Measurements from ENCODE around the gene RFTN2.
"Not testable (repeated sequence)": the region's sequence is repeated elsewhere in the genome, so short reads cannot be mapped to it uniquely, and the experiment has no call there.

Gene RFTN2

DNA sequence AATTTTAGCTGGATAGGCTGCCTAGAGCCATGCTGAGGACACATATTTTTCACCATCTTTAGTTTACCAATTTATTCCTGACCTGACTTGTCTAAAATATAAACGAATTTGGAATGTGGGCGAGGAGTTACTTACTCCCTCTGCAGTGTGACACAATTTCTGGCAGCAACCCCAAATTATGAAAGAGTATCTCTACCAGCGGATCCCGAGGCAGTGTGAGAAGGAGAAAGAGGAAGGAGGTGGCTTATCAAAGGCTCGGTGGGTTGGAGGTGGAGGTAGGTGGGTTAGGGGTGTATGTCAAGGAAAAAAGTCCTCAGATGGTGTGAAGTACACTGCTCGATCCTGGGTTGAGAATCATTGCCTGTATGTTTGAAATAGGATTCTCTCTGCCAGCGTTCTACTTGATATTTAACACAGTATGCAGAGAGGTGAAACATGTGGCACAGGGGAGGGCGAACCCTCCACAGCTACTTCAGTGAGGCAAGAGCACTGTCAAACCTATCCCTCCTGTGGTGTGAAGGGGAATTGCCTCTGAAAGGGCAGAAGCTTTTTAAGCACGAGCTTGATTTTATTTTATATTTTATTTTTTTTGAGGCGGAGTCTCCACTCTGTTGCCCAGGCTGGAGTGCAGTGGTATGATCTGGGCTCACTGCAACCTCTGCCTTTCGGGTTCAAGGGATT, 76.0 kb downstream of the RFTN2 start:
- peak; percentile 14 for DNase-seq

DNA sequence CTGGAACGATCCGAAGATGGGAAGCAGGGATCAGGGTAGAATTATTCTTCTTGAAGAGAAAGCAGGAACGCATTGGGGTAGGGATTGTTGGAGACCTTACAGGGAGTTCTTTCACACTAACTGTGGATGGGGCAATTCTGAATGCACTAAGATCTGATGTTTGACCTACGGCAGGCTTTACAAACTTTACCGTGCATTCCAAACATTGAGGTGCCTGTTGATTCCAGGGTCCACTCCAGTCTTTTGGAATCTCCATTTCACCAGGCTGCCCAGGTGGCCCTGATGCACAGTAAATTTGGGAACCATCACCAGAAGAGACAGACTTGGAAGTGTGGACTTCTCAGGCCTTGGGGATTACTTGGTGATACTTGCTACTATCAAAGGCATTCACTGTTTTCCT, 76.9 kb downstream of the RFTN2 start:
- DNase-seq, result no peak

DNA sequence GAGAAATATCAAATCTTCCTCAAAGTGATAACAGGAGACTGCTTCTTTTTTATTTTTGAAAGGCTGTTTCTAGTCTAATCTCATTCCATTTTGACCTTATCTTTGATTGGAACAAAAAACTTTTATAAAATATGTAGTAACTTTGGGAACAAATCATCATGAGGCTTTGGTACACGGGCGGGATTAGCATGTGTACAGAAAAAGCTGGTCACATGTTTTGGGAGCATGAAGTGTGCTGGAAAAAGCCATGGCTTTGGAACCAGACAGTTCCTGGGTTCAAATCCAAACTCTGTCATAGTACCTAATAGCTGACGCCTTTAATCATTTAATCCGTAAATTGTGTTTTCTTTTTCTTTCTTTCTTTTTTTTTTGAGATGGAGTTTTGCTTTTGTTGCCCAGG, 78.2 kb downstream of the RFTN2 start:
- no peak for DNase-seq

DNA sequence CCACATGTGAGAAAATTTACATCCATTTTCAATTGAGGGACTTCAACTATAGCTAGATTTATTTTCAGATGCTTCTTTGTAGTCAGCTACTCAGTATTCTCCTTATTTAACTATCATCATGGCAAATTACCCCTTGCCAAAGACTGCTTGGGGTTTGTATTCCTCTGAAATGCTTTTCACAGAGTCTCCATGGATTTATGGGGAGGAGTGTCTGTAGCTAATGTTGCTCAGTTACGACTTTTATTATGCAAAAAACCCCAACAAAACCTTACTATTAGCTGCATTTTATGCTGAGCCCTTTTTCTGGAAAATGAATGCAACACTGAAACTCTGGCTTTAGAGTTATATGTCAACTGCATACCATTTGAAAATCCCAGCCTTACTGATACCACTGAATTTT, 78.6 kb downstream of the RFTN2 start:
- no peak for DNase-seq

DNA sequence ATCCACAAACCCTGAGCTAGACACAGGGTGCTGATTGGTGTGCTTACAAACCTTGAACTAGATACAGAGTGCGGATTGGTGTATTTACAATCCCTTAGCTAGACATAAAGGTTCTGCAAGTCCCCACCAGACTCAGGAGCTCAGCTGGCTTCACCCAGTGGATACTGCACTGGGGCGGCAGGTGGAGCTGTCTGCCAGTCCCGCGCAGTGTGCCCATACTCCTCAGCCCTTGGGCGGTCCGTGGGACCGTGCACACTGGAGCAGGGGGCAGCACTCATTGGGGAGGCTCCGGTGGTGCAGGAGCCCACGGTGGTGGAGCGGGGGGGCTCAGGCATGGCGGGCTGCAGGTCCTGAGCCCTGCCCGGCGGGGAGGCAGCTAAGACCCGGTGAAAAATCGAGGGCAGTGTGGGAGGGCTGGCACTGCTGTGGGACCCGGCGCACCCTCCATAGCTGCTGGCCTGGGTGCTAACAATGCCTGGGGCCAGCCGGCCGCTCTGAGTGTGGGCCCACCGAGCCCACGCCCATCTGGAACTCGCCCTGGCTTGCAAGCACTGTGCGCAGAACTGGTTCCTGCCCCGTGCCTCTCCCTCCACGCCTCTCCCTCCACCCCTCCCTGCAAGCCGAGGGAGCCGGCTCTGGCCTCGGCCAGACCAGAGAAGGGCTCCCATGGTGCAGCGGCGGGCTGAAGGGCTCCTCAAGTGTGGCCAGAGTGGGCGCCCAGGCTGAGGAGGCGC, 83.9 kb downstream of the RFTN2 start:
- DNase-seq, result no peak

DNA sequence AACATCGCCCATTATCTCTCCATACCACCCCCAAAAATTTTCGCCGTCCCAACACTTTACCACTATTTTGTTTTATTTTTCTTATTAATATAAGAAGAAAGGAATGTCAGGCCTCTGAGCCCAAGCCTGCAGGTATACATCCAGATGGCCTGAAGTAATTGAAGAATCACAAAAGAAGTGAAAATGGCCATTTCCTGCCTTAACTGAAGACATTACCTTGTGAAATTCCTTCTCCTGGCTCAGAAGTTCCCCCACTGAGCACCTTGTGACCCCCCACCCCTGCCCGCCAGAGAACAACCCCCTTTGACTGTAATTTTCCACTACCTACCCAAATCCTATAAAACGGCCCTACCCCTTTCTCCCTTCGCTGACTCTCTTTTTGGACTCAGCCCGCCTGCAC, 88.1 kb downstream of the RFTN2 start:
- not testable (repeated sequence) for DNase-seq

DNA sequence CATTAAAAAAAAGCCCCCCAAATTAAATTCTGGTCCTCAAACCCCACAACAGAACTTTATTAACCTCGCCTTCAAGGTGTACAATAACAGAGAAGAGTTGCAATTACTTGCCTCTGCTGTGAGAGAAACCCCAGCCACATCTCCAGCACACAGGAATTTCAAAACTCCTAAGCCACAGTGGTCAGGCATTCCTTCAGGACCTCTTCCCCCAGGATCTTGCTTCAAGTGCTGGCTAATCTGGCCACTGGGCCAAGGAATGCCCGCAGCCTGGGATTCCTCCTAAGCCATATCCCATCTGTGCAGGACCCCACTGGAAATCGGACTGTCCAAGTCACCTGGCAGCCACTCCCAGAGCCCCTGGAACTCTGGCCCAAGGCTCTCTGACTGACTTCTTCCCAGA, 95.2 kb downstream of the RFTN2 start:
- not testable (repeated sequence) for DNase-seq

DNA sequence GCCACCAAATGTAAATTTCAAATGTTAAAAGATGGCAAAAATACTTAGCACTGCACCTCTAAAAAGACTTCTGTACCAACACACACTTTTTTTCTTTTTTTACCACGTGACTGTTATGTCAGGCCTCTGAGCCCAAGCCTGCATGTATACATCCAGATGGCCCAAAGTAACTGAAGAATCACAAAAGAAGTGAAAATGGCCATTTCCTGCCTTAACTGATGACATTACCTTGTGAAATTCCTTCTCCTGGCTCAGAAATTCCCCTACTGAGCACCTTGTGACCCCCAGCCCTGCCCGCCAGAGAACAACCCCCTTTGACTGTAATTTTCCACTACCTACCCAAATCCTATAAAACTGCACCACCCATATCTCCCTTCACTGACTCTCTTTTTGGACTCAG, 97.1 kb downstream of the RFTN2 start:
- not testable (repeated sequence) for DNase-seq

DNA sequence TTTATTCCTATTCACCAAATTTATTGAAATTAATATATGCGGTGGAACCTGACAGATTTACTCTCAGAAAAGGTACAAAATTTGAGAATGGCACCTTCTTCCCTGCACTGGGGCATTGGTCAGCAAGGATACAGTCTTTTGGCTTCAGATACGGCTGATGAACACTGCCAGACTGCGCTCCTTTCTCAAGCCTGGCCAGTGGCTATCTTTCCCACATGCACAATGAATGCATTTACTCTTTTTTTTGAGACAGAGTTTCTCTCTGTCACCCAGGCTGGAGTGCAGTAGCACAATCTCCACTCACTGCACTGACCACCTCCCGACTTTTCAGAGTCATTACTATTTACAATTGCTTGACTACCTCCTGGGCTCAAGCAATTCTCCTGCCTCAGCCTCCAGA, 97.9 kb downstream of the RFTN2 start:
- no peak for DNase-seq

DNA sequence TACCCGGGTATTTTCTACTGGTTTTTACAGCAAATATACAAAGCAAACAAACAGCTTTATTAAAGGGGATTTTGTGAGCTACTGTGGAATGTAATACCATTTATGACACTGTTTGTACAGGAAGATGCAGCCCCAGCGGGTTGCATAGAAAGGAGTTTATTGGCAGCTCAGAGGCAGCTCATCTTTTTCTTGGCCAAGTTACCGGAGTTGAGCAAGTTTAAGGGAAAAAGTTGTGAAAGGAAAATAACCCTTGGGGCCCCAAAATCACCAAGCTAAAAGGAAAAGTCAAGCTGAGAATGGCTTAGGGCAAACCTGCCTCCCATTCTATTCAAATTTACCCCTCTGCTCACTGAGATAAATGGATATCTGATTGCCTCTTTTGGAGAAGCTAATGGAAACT, 98.8 kb downstream of the RFTN2 start:
- DNase-seq, result no peak

DNA sequence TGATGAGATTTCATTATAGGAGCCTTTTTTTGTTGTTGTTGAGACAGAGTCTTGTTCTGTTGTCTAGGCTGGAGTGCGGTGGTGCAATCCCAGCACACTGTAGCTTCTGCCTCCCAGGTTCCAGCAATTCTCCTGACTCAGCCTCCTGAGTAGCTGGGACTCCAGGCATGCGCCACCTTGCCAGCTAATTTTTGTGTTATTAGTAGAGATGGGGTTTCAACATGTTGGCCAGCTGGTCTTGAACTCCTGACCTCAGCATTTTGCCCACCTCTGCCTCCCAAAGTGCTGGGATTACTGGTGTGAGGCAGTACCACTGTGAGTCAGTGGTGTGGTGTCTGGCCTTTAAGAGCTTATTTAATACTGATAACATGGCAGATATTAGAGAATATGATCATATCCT, 99.4 kb downstream of the RFTN2 start:
- DNase-seq, result no peak

DNA sequence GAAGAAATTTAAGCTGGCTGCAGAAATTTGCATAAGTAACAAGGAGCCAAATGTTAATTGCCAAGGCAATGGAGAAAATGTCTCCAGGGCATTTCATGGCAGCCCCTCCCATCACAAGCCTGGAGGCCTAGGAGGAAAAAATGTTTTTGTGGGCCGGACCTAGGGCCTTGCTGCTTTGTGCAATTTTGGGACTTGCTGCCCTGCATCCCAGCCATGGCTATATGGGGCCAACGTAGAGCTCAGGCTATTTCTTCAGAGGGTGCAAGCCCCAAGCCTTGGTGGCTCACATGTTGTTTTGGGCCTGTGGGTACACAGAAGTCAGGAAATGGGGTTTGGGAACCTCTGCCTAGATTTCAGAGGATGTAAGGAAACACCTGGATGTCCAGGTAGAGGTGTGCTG, 101.8 kb downstream of the RFTN2 start:
- no peak for DNase-seq

DNA sequence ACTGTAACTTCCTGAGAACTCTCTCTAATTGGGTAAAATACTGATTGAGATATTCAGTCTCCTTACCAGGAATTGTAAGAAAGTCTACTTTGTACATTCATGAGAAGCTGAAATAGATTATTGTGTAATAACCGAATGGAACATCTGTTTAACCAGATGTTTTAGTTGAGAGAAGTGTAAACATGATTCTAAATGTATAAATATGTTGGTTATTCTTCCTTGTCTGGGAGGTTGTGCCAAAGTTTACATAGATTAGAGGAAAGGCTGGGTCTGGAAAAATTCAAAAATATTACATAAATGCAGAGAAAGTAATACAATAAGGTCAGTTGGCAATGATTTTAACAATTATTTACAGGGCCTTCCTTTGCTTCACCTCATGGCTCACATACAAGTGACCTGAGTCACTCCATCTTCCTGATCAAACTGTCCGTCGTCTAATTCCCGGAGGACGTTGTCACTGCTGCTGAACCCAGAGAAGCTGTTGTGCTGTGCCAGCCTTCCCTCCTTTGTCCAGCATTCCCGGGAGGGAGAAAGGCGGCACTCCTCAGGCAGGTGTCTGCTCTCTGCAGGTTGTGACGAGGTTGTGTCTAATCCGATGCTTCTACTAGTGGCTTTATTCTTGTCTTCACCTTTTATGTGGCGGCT, 103.6 kb downstream of the RFTN2 start:
- peak; percentile 7 for DNase-seq

DNA sequence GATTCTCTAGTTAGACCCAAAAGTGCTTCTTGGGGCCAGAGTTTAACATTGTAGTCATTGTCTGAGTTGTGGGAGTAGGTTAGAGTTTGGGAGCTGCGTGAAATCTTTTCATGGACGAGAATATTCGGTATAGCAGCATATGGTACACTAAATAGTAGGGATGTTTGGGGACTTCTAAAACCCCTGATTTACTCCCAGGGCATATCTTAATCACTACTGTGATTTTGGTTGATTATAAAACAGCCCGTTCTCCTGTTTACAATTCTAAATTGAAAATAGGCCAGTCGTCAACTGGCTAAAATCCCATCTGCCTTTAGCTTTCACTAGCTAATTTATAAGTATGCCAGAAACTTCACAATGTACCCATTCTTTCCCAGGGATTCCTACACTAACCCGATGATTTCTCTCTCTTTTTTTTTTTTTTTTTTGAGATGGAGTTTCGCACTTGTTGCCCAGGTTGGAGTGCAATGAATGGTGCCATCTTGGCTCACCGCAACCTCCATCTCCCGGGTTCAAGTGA, 115.2 kb downstream of the RFTN2 start:
- DNase-seq, result no peak

DNA sequence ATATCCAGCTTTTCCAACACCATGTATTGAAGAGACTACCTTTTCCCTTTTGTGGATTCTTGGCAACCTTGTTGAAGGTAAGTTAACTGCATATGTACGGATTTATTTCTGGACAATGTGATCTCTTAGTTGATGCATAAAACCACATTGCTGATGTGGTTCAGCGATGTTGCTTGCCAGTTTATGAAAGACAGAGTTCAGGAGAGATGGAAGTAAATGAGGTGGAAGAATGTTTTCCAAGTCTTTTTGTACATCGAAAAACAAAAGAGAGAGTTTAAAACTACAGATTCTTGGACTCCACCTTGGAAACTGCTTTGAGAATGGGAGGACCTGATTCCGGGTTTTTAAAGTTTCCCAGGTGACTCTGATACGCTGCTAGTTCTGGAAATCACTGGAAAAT, 115.7 kb downstream of the RFTN2 start:
- DNase-seq, result no peak

DNA sequence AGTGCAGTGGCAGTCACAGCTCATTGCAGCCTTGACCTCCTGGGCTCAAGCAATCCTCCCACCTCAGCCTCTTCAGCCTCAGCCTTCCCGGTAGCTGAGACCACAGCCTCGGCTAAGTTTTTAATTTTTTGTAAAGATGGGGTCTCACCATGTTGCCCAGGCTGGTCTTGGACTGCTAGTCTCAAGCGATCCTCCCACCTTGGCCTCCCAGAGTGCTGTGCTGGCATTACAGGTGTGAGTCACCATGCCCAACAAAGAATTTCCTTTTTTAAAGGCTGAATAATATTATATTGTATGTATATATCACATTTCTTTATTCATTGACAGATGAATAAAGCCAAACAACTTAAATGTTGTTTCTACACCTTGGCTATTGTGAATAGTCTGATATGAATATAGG, 117.0 kb downstream of the RFTN2 start:
- DNase-seq, result no peak

DNA sequence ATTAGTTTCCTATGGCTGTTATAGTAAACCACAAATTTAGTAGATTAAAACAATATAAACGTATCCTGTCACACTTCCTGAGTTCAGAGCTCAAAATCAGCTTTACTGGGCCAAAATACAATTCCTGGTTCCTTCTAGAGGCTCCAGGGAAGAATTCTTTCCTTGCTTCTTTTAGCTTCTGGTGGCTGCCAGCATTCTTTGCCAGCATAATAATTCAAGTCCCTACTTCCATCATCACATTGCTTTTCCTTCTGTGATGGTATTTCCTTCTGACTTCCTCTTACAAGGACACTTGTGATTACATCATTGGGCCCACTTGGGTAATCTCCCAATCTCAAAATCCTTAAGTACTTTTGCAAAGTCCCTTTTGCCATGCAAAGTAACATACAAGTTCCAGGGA, 118.9 kb downstream of the RFTN2 start:
- no peak for DNase-seq

DNA sequence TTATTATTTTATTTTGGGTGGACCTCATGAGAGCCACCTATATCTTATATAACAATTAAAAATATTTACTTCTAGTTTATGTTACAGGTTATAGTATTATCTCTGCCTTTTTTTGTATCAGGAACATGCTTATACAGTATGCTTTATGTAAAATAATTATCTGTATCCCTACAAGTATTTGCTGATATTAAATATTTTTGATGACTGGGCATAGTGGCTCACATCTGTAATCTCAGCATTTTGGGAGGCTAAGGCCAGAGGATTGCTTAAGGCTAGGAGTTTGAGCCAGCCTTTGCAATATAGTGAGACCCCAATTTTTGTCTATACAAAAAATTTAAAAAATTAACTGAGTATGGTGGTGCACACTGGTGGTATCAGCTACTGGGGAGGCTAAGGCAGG, 119.9 kb downstream of the RFTN2 start:
- DNase-seq, result no peak

DNA sequence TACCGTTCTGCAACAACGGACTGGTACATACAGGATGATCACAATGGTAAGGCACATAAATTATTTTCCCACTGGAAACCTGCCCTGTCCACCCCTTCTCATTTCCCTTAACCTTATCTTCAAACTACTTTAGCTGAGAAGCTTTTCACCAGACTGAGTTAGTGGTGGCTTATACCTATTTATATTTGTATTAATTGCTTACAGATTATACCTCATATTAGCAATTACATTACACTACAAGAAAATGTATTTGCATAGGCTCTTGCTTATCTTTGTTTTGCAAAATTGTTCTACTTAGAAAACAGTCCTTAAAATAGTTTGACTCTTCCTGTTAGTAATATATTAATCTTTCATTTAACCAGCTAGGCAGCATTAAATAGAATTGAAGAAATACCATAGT, 124.1 kb downstream of the RFTN2 start:
- DNase-seq, result not testable (repeated sequence)

DNA sequence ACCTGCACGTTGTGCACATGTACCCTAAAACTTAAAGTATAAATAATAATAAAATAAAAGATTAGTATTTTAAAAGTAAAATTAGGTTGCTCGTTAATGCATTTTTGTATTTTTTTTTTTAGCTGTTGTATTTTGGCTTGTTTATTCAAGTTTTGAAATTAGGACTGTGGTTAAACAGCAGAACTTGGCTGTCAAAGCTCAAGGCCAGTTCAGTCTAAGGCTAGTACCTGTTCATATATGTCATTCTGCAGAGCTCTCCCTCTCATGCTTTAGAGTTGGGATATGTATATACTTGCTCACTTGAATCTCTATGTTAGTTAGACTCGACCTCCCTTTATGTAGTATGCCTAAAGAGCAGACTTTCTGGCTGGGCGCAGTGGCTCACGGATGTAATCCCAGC, 126.8 kb downstream of the RFTN2 start:
- DNase-seq, result no peak

DNA sequence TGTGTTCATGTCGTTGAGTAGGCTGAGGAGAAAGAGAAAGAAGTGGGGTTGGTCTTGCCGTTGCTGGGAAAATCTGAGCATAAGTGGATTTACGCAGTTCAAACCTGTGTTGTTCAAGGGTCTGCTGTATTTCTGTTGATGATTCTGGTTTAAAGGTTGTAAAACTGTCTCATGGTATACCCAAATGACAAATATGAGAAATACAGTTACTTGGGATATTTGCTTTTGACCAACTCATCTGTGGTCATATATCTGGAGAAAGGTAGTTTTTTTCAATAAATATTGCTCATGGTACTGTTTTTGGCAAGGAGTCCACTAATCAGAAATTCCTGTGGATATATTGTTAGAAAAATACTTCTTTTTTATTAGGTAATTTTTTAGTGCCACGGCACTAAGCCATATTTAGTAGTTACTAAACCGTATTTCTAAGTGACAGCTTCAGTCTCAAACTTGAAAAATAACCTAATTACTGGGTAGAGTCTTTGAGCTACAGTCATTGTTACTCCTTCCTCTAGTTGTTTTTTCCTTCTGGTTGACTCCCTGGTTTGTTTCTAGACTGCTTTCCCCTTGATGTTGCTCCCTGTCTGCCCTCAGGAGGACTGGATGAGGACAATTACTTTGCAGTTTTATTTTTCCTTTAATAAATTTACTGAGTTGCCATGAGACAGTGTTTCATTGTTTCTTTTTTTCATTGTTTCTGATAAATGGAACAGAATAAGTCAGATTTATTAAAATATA, 128.1 kb downstream of the RFTN2 start:
- no peak for DNase-seq

DNA sequence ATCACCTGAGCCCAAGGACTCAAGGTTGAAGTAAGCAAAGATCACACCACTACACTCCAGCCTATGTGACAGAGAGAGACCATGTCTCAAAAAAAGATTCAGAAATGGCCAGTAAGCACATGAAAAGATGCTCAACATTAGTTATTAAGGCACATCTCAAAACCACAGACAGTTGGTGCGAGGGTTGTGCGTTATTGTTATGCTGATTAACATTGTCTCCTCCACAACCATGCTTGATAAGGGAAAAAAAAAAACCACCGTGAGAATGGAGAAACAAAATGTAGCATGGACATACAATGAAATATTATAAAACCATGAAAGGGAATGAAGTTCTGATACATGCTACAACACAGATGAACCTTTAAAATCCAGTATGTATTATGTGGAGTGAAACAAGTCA, 132.2 kb downstream of the RFTN2 start:
- no peak for DNase-seq

DNA sequence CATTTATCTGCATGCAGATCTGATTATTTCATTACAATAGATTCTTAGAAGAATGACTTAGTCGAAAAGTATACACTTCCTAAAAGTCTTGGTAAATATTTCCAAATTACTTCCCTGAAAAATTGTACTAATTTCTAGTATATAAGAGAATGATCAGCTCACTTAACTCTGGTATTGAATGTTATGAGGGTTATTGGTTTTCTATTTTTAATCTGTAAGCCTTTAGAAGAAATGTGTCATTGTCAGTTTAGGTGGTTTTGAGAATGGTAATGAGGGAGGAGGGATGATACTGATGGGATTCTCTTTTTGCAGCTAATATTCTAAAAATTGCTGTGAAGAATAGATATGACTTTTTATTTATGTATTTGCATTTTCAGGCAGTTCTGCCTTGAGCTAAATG, 135.7 kb downstream of the RFTN2 start:
- DNase-seq, result no peak

Data from NCI-H2029 (cell line).